NCI-H2227 treated with DMSO at 0.1 percent for 48 hours (cell line): Measurements from ENCODE around the gene DPYD.

Source experiments
- DNase-seq: peaks from one replicate; lab custom pipeline; 2025; lab: John Stamatoyannopoulos, UW

Gene DPYD

DNA sequence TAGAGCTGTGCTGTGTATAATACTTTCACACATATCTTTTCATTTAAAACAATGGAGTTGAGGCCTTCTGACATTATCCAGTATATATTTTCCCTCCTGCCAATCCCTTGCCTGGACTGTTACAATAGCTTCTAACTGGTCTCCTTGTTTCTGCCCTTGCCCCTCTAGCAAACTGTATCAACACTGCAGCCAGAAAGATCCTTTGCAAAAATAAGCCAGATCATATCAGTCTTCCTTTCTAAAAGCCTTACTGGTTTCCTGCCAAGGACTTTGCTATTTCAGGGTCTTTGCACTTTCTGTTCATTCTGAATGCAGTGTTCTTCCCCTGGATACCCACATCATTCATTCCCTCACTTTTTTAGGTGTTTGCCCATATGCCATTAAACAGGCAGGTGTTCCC is 829.2 kb downstream of the DPYD start:
- no peak for DNase-seq

DNA sequence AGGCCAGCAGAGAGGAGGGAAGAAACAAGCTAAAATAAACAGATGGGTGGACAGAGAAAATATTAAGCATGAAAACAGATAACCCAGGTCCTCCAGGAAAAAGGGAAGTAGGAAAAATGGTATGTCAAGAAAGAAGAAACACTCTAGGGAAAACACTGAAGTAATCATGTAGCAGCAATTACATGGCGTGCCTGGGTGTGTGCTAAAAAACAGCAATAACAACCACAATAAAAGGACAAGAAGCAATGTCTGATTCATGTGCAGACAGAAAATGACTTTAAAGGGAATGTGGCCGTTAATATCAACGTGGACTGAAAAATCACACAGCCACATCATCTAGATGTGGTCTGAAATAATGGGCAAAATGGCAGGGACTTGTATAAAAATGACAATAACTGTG is 829.6 kb downstream of the DPYD start:
- DNase-seq, result no peak

DNA sequence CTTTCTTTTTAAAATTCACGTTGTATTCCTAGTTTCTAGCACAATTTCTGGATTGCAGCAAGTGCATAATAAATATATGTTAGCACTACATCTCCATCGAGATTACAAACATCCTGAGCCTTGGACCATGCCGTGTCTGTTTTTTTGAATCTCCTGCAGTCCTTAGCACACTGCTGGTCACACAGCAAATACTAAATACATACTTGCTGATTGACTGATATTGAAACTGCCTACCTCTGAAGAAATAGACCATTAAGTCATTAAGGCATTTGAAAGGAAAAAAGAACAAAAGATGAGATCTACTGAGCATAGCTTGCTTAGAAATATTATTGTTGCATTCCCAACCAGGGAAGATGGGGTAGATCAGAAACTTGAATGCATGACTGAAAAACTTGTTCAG is 830.1 kb downstream of the DPYD start:
- DNase-seq, result no peak

DNA sequence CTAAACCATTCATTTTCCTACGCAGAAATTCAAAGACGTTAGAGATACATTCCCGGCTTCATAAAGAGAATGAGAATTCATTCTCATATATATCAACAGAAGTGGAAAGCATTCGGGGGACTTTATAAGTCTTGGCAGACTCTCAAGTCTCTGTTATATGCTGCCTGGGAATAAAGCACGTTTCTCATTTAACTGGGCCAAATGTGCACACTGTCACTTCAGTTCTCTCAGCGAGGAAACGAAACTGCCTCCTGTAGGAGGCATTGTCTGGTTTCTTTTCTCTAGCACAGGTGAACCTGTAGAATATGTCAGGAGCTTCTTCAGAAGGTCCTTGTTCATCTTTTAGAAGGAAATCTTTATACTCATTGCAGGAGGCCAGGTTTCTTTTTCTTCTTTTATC is 831.7 kb downstream of the DPYD start:
- DNase-seq, result no peak

DNA sequence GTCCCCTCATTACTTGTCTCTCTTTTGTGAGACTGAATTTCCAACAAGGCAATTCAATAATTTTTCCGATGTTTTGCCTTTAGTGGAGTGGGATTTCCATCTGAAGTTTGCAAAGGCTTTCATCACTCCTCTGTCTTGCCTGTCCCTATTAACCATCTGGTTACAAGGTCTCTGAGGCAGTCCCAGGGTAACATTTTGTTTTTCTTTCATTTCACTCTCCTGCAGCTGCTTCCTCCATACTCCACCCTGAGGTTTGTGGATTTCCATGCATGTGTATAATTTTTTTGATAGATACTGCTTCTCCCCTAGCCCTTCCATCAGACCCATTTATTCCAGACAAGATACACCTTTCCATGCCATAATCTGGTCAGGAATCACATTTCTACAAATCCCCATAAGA is 832.4 kb downstream of the DPYD start:
- DNase-seq, result no peak

DNA sequence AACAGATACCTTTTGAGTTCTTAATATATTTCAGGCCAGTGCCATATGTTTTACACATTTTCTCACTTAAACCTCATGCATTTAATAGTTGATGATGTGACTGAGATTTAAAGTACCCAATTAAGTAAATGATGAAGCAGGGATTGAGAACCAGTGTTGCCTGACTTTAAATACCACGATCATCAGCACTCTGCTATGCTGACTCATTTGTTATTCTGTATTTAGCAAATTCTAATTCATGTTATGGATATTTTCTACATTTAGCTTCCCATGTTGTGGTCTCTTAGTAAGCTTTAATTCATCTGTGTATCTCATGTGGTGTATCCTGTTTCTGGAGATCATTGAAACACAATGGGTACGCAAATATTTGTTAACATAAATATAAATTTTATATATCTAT is 836.3 kb downstream of the DPYD start:
- DNase-seq, result no peak

DNA sequence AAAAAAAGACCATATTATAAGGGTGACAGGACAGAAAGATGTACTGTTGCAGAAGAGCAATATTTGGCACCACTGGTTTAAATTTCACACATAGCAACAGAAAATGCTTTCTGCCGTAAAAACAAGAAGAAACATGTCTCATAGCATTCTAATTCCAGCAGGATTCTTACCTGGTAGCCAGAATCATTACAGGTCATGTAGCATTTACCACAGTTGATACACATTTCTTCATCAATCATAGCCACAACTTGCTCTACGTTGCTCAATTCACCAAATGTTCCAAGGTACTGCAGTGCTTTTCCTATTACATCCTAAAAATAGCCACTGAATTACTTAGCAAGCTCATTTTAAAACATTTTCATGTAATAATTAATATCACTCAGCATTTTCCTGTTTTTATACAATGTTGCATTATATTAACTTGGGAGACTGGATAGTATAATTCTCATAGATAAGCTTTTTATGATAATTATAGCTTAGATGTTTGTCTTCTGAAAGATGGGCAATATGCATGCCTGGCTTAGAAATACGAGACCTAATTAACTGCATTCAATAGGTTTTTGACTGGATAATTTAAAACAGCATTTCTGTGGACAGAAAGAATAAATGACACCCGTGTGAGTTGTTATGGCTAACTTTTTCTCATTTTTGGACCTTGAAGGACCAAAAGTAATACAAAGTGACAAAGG is 838.5 kb downstream of the DPYD start:
- DNase-seq, result no peak

DNA sequence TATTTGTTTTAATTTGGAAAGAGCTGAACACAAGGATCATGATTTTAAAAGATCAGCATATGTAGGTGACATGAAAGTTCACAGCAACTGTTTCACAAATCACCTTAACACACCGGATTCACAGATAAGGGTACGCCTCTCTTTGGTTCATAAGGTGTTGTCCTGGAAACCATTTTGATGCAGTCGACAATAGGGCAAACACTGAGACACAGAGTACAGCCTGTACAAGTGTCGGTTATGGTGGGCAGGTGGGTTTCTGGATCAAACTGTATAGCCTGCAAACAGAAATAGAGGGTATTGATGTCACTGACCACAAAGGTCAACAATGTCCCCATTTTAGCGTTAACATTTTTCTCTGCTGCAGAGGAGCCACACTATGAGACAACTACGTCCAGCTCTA is 842.0 kb downstream of the DPYD start:
- DNase-seq, result no peak

DNA sequence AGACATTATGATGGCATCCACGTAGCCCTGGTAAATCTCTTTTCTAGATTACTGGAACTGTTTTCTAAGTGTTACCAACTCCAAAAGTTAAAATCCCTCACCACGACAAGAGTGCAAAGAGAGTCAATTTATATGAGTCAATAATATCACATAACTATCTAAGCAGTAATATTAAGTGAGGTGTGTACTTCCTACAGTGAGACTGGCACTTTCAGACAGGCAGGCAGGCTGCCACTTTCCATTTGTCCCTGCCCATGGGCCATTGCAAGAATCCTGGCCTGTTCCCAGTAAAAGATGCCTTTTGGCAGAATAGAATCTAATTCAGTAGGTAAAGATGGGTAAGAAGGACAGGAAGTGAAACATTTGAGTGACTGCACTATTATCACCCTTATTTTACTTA is 843.6 kb downstream of the DPYD start:
- no peak for DNase-seq

DNA sequence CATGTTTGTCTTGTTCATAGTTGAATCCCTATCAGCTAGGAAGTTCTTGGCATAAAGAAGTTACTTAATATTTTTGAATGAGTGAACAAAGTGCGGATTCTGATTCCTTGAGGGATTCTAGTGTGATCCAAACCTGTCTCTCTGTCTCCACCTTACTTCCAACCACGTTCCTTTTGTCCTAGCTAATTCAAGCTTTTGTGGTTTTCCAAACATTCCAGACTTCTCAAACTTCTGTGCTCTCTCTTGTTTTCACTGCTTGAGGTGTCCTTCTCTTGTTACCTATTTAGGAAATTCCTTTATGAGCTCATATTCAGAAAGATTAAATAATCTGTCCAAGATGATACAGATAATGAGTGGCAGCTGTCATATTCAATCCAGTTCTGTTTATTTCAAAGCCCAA is 846.1 kb downstream of the DPYD start:
- no peak for DNase-seq

DNA sequence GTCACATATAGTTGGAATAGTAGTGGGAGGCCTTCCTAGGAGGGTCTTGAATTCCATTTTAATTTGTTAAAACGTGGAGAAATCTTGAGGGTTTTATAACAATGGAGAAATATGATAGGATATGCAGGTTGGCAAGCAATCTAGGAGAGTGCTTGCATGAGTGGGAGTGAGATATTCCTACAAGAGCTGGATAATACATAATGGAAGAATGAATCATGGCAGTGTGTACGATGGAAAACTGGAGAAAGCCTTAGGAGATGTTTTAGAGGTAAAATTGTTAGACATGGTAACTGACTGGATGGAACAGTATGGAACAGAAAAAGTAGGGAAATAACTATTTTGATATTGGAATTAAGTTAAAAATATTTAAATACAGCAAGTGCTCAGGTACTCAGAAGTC is 846.9 kb downstream of the DPYD start:
- DNase-seq, result no peak

DNA sequence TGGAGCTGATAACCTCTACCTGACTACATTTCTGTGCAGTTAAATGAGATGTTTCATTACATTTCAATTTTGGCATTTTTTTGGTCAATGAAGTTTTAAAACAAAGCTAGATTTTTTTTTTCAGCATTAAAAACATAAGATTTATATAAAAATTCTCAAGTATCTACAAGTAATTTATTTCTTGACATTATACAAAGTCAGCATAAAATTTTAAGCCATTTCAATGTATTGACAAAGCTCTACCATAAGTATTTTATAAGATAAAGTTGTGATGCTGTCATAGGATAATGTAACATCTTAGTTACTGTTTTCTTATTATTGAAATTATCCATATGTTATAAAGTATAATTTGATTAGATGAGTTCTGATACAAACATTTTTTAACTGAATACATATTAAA is 847.7 kb downstream of the DPYD start:
- no peak for DNase-seq

DNA sequence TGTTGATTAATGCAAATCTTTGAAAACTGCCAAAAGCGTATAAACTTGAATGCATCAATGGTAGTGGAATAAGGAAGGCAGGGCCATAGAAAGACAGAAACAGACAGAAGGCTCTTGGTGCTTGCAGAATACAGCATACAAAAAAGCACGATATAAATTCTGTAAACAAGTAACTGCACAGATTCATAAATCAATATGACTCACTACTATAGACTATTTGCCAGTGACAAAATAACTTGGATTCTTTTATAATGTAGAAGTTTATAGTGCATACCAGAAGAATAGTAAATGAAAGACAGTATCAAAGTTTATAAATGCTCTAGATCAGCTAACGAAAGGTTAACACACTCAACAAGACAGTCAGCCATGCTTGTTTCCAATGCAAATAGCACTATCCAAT is 849.7 kb downstream of the DPYD start:
- DNase-seq, result no peak

DNA sequence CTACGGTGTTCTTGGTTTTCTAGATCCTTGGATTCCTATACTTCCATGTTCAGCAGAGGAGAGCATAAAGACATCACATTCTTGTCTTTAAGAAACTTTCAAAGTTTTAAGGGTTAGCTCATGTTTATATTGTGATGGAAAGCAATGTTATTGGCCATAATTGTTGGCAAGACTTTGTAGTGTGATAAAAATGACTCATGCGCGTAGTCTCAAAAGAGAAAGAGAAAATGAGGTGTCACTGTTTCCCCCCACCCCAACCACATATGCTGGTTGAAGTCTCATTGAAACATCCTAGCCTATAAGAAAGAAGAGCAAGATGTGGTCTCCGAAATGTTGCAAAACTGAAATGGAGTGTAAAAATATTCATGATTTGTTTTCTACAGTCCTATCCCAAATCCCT is 850.5 kb downstream of the DPYD start:
- no peak for DNase-seq

DNA sequence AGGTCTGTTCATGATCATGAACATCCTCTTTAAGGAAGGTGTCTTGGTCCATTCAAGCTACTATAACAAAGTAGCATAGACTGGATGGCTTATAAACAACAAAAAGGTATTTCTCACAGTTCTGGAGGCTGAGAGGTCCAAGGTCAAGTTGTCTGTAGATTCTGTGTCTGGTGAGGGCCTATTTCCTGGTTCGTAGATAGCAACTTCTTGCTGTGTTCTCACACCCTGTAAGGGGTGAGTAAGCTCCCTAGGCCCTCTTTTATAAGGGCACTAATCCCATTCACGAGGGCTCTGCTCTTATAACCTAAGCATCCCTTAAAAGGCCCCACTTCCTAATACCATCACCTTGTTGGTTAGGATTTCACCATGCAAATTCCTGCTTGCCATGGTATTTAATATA is 851.5 kb downstream of the DPYD start:
- DNase-seq, result no peak

DNA sequence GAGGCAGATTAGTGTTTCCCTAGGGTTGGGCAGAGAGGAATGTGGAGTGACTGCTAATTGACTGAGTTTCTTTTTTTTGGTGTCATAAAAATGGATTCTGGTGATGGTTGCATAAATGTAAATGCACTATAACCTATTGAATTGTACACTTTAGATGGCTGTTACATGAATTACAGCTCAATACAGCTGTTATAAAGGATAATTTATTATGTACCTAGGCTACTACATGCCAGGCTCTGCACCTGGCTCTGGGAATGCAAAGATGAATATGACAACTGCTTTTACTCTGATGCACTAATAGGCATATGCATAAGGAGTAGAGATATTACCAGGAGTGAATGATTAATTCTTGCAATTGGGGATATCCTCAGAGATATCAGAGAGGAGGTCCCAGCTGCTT is 854.0 kb downstream of the DPYD start:
- DNase-seq, result no peak

DNA sequence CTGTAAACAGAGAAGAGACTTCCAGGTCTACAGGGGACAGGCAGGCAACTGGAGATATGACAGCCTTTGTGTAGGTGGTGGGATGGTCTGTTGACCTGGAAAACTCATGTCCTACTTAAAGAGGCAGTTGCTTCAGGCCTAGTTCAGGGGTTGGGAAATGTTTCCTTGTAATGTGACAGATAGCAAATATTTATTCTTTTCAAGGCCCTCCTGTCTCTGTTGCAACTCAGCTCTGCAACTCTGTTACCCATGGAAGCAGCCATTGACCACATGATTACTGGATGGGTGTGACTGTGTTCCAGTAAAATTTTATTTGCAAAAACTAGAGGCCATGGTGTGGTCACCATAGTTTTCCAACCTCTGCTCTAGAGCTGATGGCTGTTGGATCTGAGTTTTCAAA is 857.3 kb downstream of the DPYD start:
- no peak for DNase-seq

DNA sequence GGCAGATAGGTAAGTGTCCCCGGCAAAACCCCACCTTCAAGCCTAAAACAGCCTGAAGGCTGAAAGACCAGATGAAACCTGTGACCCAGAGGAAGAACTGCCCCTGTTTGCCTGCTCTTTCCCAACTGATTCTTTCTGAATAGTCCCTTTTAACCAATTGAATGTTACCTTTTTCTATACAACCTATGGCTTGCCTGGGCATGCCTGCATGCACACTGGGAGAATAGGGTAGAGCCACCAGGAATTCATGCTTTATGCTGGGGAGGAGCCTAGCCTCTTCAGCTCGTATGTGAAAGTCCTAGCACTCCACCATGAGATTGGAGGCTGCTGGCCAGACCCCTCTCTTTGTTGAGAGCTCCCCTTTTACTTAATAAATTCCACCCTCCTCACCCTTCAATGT is 859.2 kb downstream of the DPYD start:
- DNase-seq, result no peak

DNA sequence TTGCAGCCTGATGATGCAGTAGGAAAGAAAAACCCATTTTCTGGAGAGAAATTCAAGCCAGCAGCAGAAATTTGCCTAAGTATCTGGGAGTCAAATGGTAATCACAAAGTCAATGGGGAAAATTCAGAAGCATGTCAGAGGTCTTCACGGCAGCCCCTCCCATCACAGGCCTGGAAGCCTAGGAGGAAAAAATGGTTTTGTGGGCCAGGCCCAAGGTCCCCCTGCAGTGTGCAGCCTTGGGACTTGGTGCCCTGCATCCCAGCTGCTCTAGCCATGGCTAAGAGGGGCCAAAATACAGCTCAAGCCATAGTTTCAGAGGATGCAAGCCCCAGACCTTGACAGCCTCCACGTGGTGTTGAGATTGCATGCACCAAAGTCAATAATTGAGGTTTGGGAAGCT is 864.4 kb downstream of the DPYD start:
- no peak for DNase-seq

DNA sequence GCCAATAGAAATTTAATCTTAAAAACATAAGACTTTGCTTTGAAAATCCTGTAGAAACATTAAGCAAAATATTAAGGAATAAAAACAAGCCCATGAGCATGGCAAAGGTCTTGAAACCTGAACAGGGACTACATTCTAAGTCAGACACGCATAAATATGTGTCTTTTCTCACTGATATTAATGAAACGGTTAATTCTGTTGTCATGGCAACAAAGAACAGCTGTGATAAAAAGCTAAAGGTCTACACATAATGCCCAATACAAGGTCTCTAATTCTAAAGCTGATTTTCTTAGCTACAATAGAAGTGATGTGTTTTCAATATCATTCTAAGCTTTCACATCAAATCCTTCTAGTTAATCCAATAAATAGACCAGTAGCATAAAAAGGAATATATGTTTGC is 867.6 kb downstream of the DPYD start:
- no peak for DNase-seq

DNA sequence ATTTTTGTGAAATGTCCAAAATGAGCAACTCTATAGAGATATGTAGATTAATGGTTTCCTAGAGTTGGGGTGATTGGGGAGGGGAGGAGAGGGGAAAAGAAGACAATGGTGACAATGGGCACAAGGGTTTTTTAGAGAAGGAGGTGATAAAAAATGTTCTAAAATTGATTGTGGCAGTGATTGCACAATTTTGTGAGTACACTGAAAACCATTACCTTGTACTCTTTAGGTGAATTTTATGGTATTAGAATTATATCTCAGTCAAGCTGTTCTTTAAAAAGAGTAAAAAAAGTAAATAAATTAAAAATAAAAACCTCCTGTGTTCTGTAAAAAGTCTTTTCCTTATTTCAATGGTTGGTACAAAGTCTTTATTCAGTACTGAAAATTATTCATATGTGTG is 869.0 kb downstream of the DPYD start:
- DNase-seq, result no peak

DNA sequence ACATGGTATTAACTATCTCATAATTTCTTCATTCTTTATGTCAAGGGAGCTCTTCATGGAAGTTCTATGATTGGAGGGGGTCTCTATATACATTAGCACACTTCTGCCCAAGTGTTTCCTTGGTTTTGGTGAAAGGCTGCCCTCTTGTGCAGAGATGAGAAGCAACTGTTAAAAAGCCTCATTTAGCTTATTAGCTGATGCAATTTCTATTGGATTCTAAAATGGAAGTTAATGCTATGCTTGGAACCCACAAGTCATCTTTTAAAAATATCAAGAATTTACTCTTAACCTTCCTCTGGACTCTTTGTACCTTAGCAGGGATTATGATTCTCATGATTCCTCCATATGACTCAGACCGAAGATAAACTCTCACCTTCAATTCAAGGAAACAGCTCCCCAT is 870.3 kb downstream of the DPYD start:
- DNase-seq, result peak; percentile 8

DNA sequence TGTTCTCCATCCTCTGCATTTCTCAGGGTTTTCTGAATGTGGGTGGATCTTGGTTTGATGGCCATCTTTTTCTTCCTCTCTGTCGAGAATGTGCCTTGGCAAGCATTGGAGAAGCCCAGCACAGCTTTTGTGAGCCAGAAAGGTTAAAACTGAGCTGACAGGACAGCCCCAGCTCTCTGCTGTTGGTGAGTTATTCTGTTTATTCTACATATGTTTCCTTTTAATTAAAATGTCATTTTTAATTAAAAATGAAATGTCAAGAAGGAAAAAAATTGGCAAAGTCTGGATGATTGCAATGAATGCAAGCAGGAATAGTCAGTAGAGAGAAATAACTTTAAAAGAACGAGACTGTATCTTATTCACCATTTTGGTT is 873.4 kb downstream of the DPYD start:
- DNase-seq, result no peak

DNA sequence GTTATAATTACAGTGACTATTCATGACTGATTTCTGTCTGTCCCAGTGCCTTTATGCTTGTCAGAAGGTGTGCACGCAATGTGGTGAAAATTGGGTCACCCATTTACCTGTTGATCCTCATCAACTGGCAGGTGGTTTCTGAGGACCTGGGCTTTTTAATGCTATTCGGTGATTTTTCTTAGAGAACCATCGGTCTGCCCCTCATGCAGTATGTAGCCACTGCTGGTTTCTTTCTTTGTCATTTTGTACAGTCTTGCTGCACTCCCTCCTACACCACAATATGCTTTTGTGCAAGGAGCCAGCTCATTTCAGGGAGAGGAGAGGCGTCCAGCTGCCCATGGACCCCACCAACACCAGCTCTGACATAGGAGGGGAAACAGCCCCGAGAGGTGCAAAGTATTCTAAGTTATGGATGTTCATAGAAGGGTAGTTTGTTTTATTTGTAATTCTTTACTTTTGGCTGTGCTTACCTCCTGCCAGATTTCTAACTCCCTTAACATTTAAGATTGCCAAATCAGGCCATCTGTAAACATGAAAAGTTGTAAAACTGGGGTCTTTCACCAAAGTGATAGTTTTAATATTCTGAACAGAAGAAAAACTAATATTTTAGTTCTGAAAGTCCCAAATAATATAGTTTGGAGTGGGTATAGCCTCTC is 873.9 kb downstream of the DPYD start:
- no peak for DNase-seq
